Upper lobe of left lung (tissue), 4 donors: ENCODE results near the gene RAB40B.

Source experiments
- POLR2A ChIP-seq, 4 donors: fragments of 450-650 bp; IDR thresholded peaks; one replicate each; pipeline ENCODE4 v1.5.1; 2016 to 2017; ENCODE audit warnings: antibody characterized with exemption in 4 of 4, mild to moderate bottlenecking in 2 of 4
- TF ChIP-seq, protein P1 (sequence below), 6 experiments: fragments of 450-650 bp in 4 of 6; fragments of 200-600 bp in 2 of 6; sonication (generic) in 2 of 6; IDR thresholded peaks; one replicate each; pipeline ENCODE4 v1.5.1; 2016 to 2019; ENCODE audit warnings: antibody characterized with exemption in 6 of 6

DNA sequence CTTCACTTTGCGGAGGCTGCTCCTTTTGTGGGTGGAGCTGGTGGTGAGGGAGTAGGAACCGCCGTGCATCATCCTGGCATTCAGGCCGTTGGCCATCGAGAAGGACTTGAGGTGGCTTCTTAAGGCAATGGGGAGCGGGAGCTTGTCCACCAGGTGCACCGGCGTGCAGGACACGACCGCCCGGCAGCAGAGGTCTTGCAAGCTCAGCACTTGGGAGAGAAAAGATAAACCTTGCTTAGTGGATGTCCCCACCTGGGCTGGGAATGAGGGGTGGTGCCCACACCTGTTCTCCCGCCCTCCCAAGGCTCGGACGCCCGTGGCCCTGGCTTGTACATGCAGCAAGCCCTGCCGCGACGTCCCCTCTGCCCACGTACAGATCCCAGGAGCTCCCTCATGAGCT is 40.6 kb downstream of the RAB40B start:
- TF ChIP-seq, protein P1, sequence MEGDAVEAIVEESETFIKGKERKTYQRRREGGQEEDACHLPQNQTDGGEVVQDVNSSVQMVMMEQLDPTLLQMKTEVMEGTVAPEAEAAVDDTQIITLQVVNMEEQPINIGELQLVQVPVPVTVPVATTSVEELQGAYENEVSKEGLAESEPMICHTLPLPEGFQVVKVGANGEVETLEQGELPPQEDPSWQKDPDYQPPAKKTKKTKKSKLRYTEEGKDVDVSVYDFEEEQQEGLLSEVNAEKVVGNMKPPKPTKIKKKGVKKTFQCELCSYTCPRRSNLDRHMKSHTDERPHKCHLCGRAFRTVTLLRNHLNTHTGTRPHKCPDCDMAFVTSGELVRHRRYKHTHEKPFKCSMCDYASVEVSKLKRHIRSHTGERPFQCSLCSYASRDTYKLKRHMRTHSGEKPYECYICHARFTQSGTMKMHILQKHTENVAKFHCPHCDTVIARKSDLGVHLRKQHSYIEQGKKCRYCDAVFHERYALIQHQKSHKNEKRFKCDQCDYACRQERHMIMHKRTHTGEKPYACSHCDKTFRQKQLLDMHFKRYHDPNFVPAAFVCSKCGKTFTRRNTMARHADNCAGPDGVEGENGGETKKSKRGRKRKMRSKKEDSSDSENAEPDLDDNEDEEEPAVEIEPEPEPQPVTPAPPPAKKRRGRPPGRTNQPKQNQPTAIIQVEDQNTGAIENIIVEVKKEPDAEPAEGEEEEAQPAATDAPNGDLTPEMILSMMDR (IDR thresholded peaks at IDR 0.05): no peak
- no peak for TF ChIP-seq POLR2A (IDR thresholded peaks at IDR 0.05)
